K562 (cell line): ENCODE results near the gene ZNF438. TPM values are rescaled to one million over a fixed set of nuclear protein-coding genes. Genes with fewer than 3 reads are reported as not detected.

Source experiments
- ATAC-seq: fragments of 200-7000 bp; cut with Tn5 transposase; 3 replicates; pipeline ENCODE4 v1.9.1; 2020; ENCODE audit warnings: moderate library complexity
- BruUV-seq: library from RNA; stranded (reverse); fragments of 400-500 nt; replicated peaks from 2 replicates; lab custom pipeline; 2021; lab: Mats Ljungman, UMichigan
- CTCF ChIA-PET: fragments of 300-600 bp; formaldehyde crosslinking; extraction: SDS; loops from one replicate; lab custom pipeline; 2021; ENCODE audit warnings: low intra/inter-chr PET ratio; lab: Yijun Ruan, JAX
- POLR2A ChIA-PET: fragments of 300-600, 350-650 bp; sonication (Branson Sonifier 250); formaldehyde crosslinking; extraction: SDS; loops from one replicate; lab custom pipeline; 2021; ENCODE audit warnings: antibody characterized with exemption, inconsistent platforms; lab: Yijun Ruan, JAX
- DNase-seq, 4 experiments: peaks; one replicate each; pipeline versions ENCODE4 v3.0.0 to v3.0.0-alpha.2; 2011 to 2018; ENCODE audit warnings: low spot score in 3 of 4, mixed read lengths in 3 of 4; ENCODE audit errors: extremely low read depth in 1 of 4
- FAIRE-seq: peaks from 2 replicates; lab custom pipeline; 2011; peaks lifted over from hg19 to GRCh38; lab: Jason Lieb, UNC
- H2AFZ ChIP-seq: 2 replicates; pipeline ENCODE4 v1.6.0; 2011; ENCODE audit warnings: low read depth, low read length, control low read depth, inconsistent platforms
- H3K27ac ChIP-seq: fragments of 200-600 bp; 3 replicates; pipeline ENCODE4 v1.8.0; 2011; ENCODE audit warnings: low read depth, mild to moderate bottlenecking, control low read depth, inconsistent platforms, low read length, moderate library complexity, mixed read lengths; ENCODE audit errors: extremely low read depth
- H3K27me3 ChIP-seq, 2 experiments: fragments of 300-600 bp in 1 of 2; 2 replicates in 1 of 2; 3 replicates in 1 of 2; pipeline versions ENCODE4 v1.6.0 to v1.8.0; 2011; ENCODE audit warnings: inconsistent platforms in 2 of 2, low read length in 2 of 2, mild to moderate bottlenecking in 1 of 2, mixed read lengths in 1 of 2, moderate library complexity in 1 of 2; ENCODE audit not compliant: control insufficient read depth in 2 of 2, insufficient read depth in 2 of 2
- H3K36me3 ChIP-seq: fragments of 300-600 bp; 3 replicates; pipeline ENCODE4 v1.8.0; 2011; ENCODE audit warnings: mild to moderate bottlenecking, low read length, inconsistent platforms; ENCODE audit not compliant: control insufficient read depth, insufficient read depth
- H3K4me1 ChIP-seq, 2 experiments: fragments of 200-600 bp in 1 of 2; replicated peaks in 1 of 2; 2 replicates in 1 of 2; 3 replicates in 1 of 2; pipeline versions ENCODE4 v1.5.1 to v1.8.0; 2011; ENCODE audit warnings: inconsistent platforms in 2 of 2, low read length in 2 of 2, mild to moderate bottlenecking in 1 of 2, mixed read lengths in 1 of 2, moderate library complexity in 1 of 2; ENCODE audit not compliant: control insufficient read depth in 2 of 2, insufficient read depth in 2 of 2
- H3K4me2 ChIP-seq: 2 replicates; pipeline ENCODE4 v1.6.1; 2011; ENCODE audit warnings: low read length, control low read depth, inconsistent platforms, mixed read lengths; ENCODE audit not compliant: insufficient read depth
- H3K4me3 ChIP-seq: fragments of 200-600 bp; sonication (generic), shearing (Covaris generic); 2 replicates; pipeline ENCODE4 v1.5.1; 2016; ENCODE audit warnings: control low read depth, inconsistent platforms
- H3K79me2 ChIP-seq: fragments of 200-600 bp; 3 replicates; pipeline ENCODE4 v1.8.0; 2011; ENCODE audit warnings: low read length, inconsistent platforms; ENCODE audit not compliant: control insufficient read depth, insufficient read depth
- H3K9ac ChIP-seq, 2 experiments: 2 replicates each; pipeline versions ENCODE4 v1.6.0 to v1.6.1; 2011; ENCODE audit warnings: low read depth in 2 of 2, low read length in 2 of 2, control low read depth in 1 of 2, inconsistent platforms in 1 of 2, mild to moderate bottlenecking in 1 of 2, mixed read lengths in 1 of 2; ENCODE audit not compliant: insufficient read depth in 1 of 2
- H3K9me1 ChIP-seq: one replicate; pipeline ENCODE4 v1.6.0; 2011; ENCODE audit warnings: inconsistent platforms, mild to moderate bottlenecking, low read length, moderate library complexity; ENCODE audit not compliant: control insufficient read depth, insufficient read depth
- H3K9me3 ChIP-seq: replicated peaks from 2 replicates; pipeline ENCODE4 v1.5.1; 2011; ENCODE audit warnings: low read depth, low read length, inconsistent platforms; ENCODE audit not compliant: control insufficient read depth, insufficient read depth
- H4K20me1 ChIP-seq: replicated peaks from 2 replicates; pipeline ENCODE4 v1.6.1; 2011; ENCODE audit warnings: low read length, inconsistent platforms, mixed read lengths; ENCODE audit not compliant: control insufficient read depth, insufficient read depth
- CCNT2 ChIP-seq: IDR thresholded peaks from 2 replicates; pipeline ENCODE4 v1.6.1; 2011; ENCODE audit warnings: borderline replicate concordance, low read depth, mild to moderate bottlenecking, moderate library complexity, mixed read lengths, low read length; ENCODE audit not compliant: insufficient read length; ENCODE audit errors: extremely low read depth
- EP400 ChIP-seq: fragments of 450-650 bp; IDR thresholded peaks from 2 replicates; pipeline ENCODE4 v1.6.1; 2017; ENCODE audit warnings: antibody characterized with exemption, mild to moderate bottlenecking, moderate library complexity
- L3MBTL2 ChIP-seq: fragments of 450-650 bp; IDR thresholded peaks from 2 replicates; pipeline ENCODE4 v1.6.1; 2016; ENCODE audit warnings: mild to moderate bottlenecking, moderate library complexity
- MXI1 ChIP-seq: IDR thresholded peaks from 2 replicates; pipeline ENCODE4 v1.6.1; 2011; ENCODE audit warnings: low read depth, mild to moderate bottlenecking, improper control_type of control experiment, low read length
- SMAD3 ChIP-seq: fragments of 450-650 bp; formaldehyde crosslinking; conservative IDR thresholded peaks from 2 replicates; pipeline ENCODE4 v1.4.0; 2020; ENCODE audit warnings: mild to moderate bottlenecking
- SUPT5H ChIP-seq: fragments of 450-650 bp; IDR thresholded peaks from 2 replicates; pipeline ENCODE4 v1.6.1; 2016
- ZFP36 ChIP-seq: fragments of 150-350 bp; IDR thresholded peaks from 2 replicates; pipeline ENCODE4 v1.6.1; 2018; ENCODE audit warnings: low read length, low read depth; ENCODE audit not compliant: partially characterized antibody
- ZNF232 ChIP-seq: sonication (generic); formaldehyde crosslinking; IDR thresholded peaks from 2 replicates; pipeline ENCODE4 v1.8.0; 2022; ENCODE audit warnings: mild to moderate bottlenecking, missing genetic modification reagents
- ZNF764 ChIP-seq: fragments of 250-450 bp; sonication (Bioruptor Pico); IDR thresholded peaks from 2 replicates; pipeline ENCODE4 v1.4.0; 2020; ENCODE audit warnings: low read depth, mild to moderate bottlenecking, moderate library complexity
- WGBS: fragments of 100-300 bp; shearing (Covaris generic); methylation state at CpG from one replicate; pipeline ENCODE4 v1.1.6; 2016; ENCODE audit warnings: low coverage, mixed read lengths; ENCODE audit not compliant: insufficient coverage; ENCODE audit errors: missing lambda C conversion rate; 5-methylcytosine and 5-hydroxymethylcytosine counted together
- in situ Hi-C: fragments of 300-500 bp; cut with MboI; formaldehyde crosslinking; loops from 4 replicates; pipeline ENCODE4 v1.15.0; 2018; ENCODE audit warnings: inconsistent platforms, mixed read lengths
- intact Hi-C: fragments of 100-400 bp; cut with micrococcal nuclease; formaldehyde crosslinking; loops from 2 replicates; pipeline ENCODE4 v1.14.2; 2022
- polyA plus RNA-seq, 8 experiments: library from polyadenylated mRNA; depleted of rRNA in 4 of 8; stranded (reverse) in 5 of 8; unstranded in 3 of 8; fragments of >200 nt; fragmentation: Nextera tagmentation in 2 of 8; fragmentation: Illumina TruSeq in 1 of 8; extraction: Ambion mirVana in 2 of 8; extraction: Trizol in 1 of 8; gene quantifications; 2 replicates each; pipeline versions ENCODE4 v1.2.1 to v1.2.3, GENCODE V29; 2011 to 2014; ENCODE audit warnings: inconsistent platforms in 1 of 8, missing spikeins in 1 of 8
- total RNA-seq, 7 experiments: library from RNA; depleted of rRNA in 6 of 7; stranded (reverse); fragments of >200 nt in 6 of 7; fragmentation: Illumina TruSeq in 2 of 7; extraction: Trizol in 2 of 7; gene quantifications; 2 replicates each; pipeline versions ENCODE4 v1.2.1 to v1.2.3, GENCODE V29; 2011 to 2021; ENCODE audit warnings: low replicate concordance in 1 of 7
- TF ChIP-seq, protein P1 (sequence below): fragments of 200-800 bp; sonication (Bioruptor generic); IDR thresholded peaks from 2 replicates; pipeline ENCODE4 v1.6.1; 2016; ENCODE audit warnings: missing genetic modification characterization, missing compliant biosample characterization

ZNF438 gene
- total and polyA plus RNA-seq, 9 of the 15 experiments (the other 6 are each of a cell fraction or from before 2014, with no cell fraction given), result 0.45 to 1.5 (median 0.91) TPM

DNA sequence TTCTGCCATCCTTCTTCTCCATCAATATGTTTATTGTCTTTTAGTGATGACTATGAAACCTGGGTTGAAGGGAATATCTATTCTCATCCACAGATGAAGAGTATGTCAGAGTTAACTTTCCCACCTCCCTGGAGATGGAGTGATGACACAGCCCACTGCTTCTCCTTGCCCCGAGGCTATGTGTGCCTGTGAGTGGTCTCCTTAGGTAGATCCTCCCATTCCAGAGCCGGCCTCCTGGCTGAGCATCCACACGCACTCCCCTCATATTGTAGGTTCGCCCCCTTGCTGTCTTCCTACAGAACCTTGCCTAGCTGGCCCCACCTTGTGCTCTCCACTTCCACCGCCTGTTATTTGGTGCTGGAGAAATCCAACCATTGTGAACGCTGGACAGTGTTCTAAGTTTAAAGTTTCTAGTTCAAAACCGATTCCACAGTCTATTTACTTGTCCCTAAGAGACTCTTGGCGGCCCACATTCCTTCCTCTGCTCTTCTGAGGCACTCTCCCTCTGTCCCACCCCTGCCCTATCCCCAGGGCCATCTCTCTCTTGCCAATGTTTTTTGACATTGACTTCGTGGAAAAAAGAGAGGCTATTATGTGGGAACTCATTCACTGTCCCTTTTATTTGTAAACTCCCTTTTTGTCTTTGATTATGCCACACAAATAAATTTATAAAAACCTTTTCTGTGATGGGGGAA lies 168.0 kb downstream of the ZNF438 start:
- no peak for TF ChIP-seq ZNF232 (CRISPR knock-in tag)
- TF ChIP-seq ZFP36, result no peak
- TF ChIP-seq, protein P1, sequence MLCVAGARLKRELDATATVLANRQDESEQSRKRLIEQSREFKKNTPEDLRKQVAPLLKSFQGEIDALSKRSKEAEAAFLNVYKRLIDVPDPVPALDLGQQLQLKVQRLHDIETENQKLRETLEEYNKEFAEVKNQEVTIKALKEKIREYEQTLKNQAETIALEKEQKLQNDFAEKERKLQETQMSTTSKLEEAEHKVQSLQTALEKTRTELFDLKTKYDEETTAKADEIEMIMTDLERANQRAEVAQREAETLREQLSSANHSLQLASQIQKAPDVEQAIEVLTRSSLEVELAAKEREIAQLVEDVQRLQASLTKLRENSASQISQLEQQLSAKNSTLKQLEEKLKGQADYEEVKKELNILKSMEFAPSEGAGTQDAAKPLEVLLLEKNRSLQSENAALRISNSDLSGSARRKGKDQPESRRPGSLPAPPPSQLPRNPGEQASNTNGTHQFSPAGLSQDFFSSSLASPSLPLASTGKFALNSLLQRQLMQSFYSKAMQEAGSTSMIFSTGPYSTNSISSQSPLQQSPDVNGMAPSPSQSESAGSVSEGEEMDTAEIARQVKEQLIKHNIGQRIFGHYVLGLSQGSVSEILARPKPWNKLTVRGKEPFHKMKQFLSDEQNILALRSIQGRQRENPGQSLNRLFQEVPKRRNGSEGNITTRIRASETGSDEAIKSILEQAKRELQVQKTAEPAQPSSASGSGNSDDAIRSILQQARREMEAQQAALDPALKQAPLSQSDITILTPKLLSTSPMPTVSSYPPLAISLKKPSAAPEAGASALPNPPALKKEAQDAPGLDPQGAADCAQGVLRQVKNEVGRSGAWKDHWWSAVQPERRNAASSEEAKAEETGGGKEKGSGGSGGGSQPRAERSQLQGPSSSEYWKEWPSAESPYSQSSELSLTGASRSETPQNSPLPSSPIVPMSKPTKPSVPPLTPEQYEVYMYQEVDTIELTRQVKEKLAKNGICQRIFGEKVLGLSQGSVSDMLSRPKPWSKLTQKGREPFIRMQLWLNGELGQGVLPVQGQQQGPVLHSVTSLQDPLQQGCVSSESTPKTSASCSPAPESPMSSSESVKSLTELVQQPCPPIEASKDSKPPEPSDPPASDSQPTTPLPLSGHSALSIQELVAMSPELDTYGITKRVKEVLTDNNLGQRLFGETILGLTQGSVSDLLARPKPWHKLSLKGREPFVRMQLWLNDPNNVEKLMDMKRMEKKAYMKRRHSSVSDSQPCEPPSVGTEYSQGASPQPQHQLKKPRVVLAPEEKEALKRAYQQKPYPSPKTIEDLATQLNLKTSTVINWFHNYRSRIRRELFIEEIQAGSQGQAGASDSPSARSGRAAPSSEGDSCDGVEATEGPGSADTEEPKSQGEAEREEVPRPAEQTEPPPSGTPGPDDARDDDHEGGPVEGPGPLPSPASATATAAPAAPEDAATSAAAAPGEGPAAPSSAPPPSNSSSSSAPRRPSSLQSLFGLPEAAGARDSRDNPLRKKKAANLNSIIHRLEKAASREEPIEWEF (CRISPR knock-in tag), result no peak
- TF ChIP-seq EP400, result no peak
- no peak for TF ChIP-seq CCNT2
- TF ChIP-seq SUPT5H, result no peak
- TF ChIP-seq ZNF764 (CRISPR knock-in tag), result no peak
- TF ChIP-seq MXI1, result no peak
- TF ChIP-seq SMAD3, result no peak
- TF ChIP-seq L3MBTL2, result no peak
- TF ChIP-seq, all 486 proteins: peak for 0
- no peaks in the 10 kb centered on the region for H3K4me1 ChIP-seq
- in situ Hi-C loops (no loop called here), intact Hi-C loops (no loop called here)
- no peaks in the 10 kb centered on the region for H3K79me2 ChIP-seq
- POLR2A ChIA-PET, result no interaction called here
- H3K9ac ChIP-seq, result no peak overlapping the region
- H3K27me3 ChIP-seq, result peaks cover 8 to 13% of the 10 kb centered on the region in 2 experiments; a peak in 3 of 5 replicates
- 0% methylated on average over 8 of the region's 9 CpGs for WGBS
- no TSS peak for BruUV-seq
- H3K27ac ChIP-seq, result no peak overlapping the region
- H3K9me3 ChIP-seq, result no peaks in the 10 kb centered on the region
- no peak overlapping the region for H3K4me2 ChIP-seq
- no peaks in the 10 kb centered on the region for H4K20me1 ChIP-seq
- no peaks in the 10 kb centered on the region for H3K36me3 ChIP-seq
- DNase-seq (no peak), ATAC-seq (no peak), FAIRE-seq (no peak)
- no peak overlapping the region for H3K4me3 ChIP-seq
- H3K9me1 ChIP-seq, result no peaks in the 10 kb centered on the region
- CTCF ChIA-PET, result no interaction called here
- H2AFZ ChIP-seq, result no peak overlapping the region
